Superior temporal gyrus (tissue), 1 donor: ENCODE measurements around the gene METTL17.
A peak's percentile ranks its signal among the peaks of the same experiment; 100 is the strongest.
"Not testable (repeated sequence)": the region's sequence is repeated elsewhere in the genome, so short reads cannot be mapped to it uniquely, and the experiment has no call there.

Experiments used
- DNase-seq: peaks from one replicate; pipeline ENCODE4 v3.0.0-alpha.2; 2016; ENCODE audit errors: extremely low spot score

Gene METTL17

DNA sequence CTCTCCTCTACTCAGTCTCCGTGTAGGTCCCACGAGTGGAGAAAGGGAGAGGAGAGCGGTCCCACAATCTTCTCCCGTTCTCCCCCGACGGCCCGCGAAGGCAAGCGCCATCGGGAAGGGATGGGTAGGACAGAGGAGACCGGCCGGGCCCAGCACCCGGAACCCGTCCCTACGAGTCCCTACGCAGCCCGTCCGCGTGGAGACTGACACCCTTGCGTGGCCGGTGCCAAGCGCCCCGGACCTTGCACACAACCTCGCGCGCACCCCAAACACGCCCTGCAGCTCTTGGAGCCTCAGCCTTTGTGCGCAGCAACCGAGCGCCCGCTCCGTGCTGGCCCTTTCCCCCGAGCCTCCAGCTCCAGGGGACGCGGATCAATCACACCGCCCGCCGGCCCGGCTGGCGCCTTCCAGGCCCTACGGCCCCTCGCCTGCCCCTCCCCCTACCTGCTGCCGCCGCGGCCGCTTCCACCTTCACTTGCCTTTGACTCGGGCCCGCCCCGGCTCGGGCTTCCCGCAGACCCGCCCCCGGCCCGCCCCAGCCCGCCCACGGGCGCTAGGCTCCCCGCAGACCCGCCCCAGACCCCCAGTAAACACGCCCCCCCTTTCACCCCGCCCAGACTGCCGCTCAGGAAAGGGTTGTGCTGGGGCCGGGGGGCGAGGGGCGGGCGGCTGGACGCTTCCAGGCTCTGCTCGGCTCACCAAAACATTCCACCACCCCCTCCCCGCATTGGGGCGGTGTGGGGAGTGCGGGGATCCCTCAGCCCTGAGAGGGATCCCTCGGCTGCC lies 35.0 kb downstream of the METTL17 start, which contains the start of gene NDRG2:
Gene NDRG2, minus strand, starts transcription at position 477 of the 786 bp plus-strand sequence. CDS start 1,746 bp downstream, outside the sequence.
- peak; percentile 45 for DNase-seq

GRCh38 chr14:21025371-21026273 lies 35.8 kb downstream of the METTL17 start:
- DNase-seq = peak; percentile 76

DNA sequence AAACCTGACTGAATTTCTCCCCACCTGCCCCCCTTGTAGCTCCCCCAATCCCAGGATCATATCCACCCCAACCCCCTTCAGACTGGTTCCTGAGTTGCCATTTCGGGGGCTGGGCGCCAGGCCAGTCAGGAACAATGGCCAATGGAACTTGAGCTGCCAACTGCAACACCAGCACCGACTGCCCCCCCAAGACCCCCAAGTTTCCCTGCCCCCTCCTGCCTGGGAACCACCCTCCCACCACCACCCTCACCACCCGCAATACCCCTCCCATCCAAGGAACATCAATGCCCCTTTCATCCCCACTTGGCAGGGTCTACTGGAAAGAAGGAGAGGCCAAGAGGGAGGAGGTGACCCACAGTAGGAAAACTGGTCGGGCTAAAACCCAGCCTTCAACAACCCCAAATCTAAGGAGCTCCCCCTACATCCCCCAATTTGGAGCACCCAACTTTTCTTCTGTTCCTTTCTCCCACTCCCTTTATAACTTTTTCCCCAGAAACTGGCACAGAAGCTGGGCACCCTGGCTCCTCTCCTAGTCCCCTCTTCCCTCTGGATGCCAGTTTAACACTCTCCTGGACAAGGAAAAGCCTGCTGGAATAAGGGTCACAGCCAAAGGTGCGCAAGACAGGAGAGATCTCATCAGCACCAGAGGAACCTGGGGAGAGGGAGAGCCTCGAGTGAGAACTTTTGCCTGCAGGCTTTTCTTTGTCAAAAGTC lies 36.7 kb downstream of the METTL17 start:
- peak; percentile 90 for DNase-seq

- DNase-seq = no peak
These were observed 37.2 kb downstream of the METTL17 start for GRCh38 chr14:21026988-21027315.

GRCh38 chr14:21029917-21030316 lies 40.1 kb downstream of the METTL17 start, which contains the start of gene TPPP2:
TPPP2 (plus strand) TSS chr14:21030217; CDS start chr14:21030582, 365 bp downstream.
- no peak for DNase-seq

DNA sequence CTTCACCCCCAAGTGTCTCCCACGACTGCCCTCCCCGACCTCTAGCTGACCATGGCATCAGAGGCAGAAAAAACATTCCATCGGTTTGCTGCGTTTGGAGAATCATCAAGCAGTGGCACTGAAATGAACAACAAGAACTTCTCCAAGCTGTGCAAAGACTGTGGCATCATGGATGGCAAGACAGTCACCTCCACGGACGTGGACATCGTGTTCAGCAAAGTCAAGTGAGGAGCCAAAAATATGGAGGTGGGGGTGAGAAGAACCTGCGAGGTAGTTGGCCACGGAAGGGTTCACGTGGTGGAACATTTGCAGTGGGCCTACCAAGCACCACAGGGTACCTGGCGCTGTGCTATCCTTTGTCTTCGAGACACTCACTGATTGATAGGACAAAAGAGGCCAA lies 40.8 kb downstream of the METTL17 start:
- no peak for DNase-seq

DNA sequence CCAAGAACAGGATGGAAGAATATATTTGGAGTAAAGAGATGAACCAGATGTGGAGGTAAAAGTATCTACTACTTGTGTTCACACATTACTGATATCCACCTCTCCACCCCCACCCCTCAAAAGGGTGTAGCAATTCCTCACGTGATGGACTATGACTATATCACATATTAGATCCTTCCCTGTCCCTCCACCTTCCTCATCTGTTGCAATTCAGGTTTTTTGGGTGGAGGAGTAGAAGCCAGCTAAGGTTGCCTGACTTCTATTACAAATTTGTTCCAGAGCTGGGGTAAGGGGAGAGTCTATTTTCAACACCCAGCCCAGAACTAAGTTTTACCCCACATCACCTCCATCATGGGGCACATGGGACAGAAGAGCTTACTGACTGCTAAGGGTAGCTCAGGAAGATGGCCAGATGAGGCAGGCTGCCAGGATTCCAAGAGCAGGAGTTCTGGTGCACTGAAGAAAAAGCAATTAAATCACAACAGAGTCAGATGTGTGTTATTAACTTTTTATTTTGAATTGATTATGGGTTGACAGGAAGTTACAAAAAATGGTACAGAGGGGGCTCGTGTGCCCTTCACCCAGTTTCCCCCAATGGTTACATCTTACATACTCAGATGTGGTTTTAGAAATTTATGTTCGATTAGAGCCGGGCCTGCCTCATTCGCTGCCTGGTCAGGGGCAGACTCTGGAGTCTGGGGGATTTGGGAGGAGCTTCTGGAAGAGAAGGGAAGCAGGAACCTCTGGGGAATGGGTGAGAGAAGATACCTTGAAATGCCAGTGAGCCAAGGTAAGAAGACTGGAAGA lies 42.7 kb downstream of the METTL17 start:
- no peak for DNase-seq

GRCh38 chr14:21033133-21033698 lies 43.4 kb downstream of the METTL17 start:
- no peak for DNase-seq

- no peak for DNase-seq
These were observed 44.9 kb downstream of the METTL17 start, which contains the start of gene RNASE13 for GRCh38 chr14:21034707-21035106. RNASE13 (minus strand) TSS chr14:21034807; CDS start chr14:21034288, 519 bp downstream.

GRCh38 chr14:21036751-21037150 lies 47.0 kb downstream of the METTL17 start:
- no peak for DNase-seq

DNA sequence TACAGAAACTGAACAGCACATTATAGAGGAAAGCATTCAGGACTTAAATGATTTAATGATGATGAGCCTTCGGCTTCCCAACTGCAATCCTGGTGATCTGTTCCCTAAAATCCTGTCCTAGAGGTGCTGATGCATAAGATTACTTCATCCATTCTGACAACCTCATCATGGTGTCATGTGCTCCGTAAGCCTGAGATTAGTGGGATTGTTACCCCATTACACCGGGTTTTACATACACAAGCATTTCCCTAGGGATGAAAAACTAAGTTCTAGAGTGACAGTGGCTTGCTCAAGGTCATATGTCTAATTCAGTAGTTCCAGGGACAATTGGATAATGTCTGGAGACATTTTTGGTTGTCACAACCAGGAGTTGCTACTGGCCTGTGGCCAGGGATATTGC lies 47.4 kb downstream of the METTL17 start:
- DNase-seq = no peak

GRCh38 chr14:21038441-21039422 lies 49.0 kb downstream of the METTL17 start:
- DNase-seq = peak; percentile 91

GRCh38 chr14:21039585-21040369 lies 50.0 kb downstream of the METTL17 start:
- DNase-seq = peak; percentile 95

- no peak for DNase-seq
These were observed 50.7 kb downstream of the METTL17 start for GRCh38 chr14:21040370-21040925.

DNA sequence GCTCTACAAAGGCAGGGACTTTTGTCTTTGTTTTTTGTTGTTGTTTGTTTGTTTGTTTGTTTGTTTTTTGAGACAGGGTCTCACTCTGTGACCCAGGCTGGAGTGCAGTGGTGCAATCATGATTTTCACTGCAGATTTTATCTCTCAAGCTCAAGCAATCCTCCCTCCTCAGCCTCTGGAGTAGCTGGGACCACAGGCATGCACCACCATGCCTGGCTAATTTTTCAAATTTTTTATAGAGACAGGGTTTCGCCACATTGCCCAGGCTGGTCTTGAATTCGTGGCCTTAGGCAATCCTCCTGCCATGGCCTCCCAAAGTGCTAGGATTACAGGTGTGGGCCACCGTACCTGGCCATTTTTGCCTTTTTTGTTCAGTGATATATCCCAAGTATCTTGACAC lies 51.2 kb downstream of the METTL17 start:
- not testable (repeated sequence) for DNase-seq

GRCh38 chr14:21041676-21042433 lies 52.1 kb downstream of the METTL17 start, which contains the start of gene RNASE7:
RNASE7 (plus strand) TSS chr14:21042362; CDS start chr14:21042993, 631 bp downstream.
- DNase-seq = peak; percentile 43

- peak; percentile 71 for DNase-seq
These were observed 53.1 kb downstream of the METTL17 start for GRCh38 chr14:21042918-21043317.
